Mesothelial cell of epicardium (in vitro differentiated cells): Measurements from ENCODE around the gene DEFB118. TPM values are rescaled to one million over a fixed set of nuclear protein-coding genes. Genes with fewer than 3 reads are reported as not detected.
"Not testable (repeated sequence)": the region's sequence is repeated elsewhere in the genome, so short reads cannot be mapped to it uniquely, and the experiment has no call there.

Experiments
- DNase-seq, 2 experiments: peaks; one replicate each; pipeline ENCODE4 v3.0.0; 2021; ENCODE audit warnings: low spot score in 2 of 2; ENCODE audit not compliant: unreplicated experiment in 2 of 2
- H3K27ac Mint-ChIP-seq: 2 replicates; pipeline ENCODE4 v1.8.0; 2021; ENCODE audit warnings: mixed read lengths
- H3K27me3 Mint-ChIP-seq: 2 replicates; pipeline ENCODE4 v1.8.0; 2021; ENCODE audit warnings: low read depth, mixed read lengths
- H3K36me3 Mint-ChIP-seq: 2 replicates; pipeline ENCODE4 v1.8.0; 2021; ENCODE audit warnings: mixed read lengths
- H3K4me1 Mint-ChIP-seq: 2 replicates; pipeline ENCODE4 v1.8.0; 2021; ENCODE audit warnings: mixed read lengths
- H3K4me3 Mint-ChIP-seq: 2 replicates; pipeline ENCODE4 v1.8.0; 2021; ENCODE audit warnings: mild to moderate bottlenecking, moderate library complexity, mixed read lengths
- H3K9me3 Mint-ChIP-seq: 2 replicates; pipeline ENCODE4 v1.8.0; 2021; ENCODE audit warnings: mixed read lengths
- total RNA-seq: library from RNA; stranded (reverse); gene quantifications from 3 replicates; pipeline ENCODE4 v1.2.1, GENCODE V29; 2021
- TF ChIP-seq, protein P1 (sequence below): fragments of 200-600 bp; sonication (generic); IDR thresholded peaks from one replicate; pipeline ENCODE4 v1.5.0; 2021; ENCODE audit warnings: antibody characterized with exemption; ENCODE audit not compliant: unreplicated experiment

DEFB118 gene, protein sequence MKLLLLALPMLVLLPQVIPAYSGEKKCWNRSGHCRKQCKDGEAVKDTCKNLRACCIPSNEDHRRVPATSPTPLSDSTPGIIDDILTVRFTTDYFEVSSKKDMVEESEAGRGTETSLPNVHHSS
- not detected in 3 replicates for total RNA-seq

DNA sequence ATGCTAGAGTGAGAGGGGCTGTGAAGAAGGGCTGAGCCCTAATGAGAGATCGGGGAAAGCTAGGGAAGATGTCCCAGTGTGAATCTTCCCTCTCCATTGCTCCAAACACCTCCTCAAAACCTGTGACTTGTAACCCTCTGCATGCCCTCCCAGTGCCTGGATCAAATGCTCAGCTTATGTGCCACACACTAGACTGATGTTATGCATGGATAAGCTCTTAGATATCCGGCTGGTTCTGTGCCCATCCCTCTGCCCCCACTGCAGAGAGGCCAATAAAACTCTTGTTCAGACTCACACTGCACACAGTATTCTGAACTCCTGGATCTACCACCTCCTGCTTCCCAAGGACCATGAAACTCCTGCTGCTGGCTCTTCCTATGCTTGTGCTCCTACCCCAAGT is at the start of gene DEFB118:
Gene DEFB118 (plus strand): TSS at position 301 of the 400 bp plus-strand sequence. CDS start 50 bp downstream, at position 351.
- no peak for DNase-seq
- H3K4me1 Mint-ChIP-seq, result no peaks in the 10 kb centered on the region
- H3K36me3 Mint-ChIP-seq, result no peaks in the 10 kb centered on the region
- no peak within 1 kb of the TSS for H3K27ac Mint-ChIP-seq
- H3K4me3 Mint-ChIP-seq, result no peak within 1 kb of the TSS
- TF ChIP-seq, protein P1, sequence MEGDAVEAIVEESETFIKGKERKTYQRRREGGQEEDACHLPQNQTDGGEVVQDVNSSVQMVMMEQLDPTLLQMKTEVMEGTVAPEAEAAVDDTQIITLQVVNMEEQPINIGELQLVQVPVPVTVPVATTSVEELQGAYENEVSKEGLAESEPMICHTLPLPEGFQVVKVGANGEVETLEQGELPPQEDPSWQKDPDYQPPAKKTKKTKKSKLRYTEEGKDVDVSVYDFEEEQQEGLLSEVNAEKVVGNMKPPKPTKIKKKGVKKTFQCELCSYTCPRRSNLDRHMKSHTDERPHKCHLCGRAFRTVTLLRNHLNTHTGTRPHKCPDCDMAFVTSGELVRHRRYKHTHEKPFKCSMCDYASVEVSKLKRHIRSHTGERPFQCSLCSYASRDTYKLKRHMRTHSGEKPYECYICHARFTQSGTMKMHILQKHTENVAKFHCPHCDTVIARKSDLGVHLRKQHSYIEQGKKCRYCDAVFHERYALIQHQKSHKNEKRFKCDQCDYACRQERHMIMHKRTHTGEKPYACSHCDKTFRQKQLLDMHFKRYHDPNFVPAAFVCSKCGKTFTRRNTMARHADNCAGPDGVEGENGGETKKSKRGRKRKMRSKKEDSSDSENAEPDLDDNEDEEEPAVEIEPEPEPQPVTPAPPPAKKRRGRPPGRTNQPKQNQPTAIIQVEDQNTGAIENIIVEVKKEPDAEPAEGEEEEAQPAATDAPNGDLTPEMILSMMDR, result no peak
- no peaks in the 10 kb centered on the region for H3K27me3 Mint-ChIP-seq
- peaks cover 57% of the 10 kb centered on the region for H3K9me3 Mint-ChIP-seq

DNA sequence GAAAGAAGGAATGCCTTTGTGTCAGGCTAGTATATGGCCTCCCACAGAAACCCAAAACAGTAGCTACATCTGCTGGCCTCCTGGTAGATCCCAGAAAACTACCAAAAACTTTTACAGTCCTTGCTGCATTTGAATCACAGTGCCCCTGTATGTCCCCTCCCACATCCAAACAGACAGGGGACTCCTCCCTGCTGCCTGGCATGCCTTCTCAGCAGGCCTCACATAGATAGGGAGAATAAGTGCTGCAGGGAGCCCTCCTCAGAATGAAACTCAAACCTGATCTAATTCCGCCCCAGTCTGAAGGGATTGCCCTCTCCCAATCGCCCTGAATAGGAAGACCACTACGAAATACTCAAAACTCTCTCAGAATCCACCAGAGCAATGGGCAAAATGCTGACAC is 45.9 kb upstream of the DEFB118 start:
- Mint-ChIP-seq H3K27me3 (no peaks in the 10 kb centered on the region), H3K4me1 (no peaks in the 10 kb centered on the region), H3K4me3 (no peak overlapping the region), H3K27ac (no peak overlapping the region), H3K9me3 (peaks cover 69% of the 10 kb centered on the region), H3K36me3 (peaks cover 4% of the 10 kb centered on the region)
- TF ChIP-seq, protein P1, result no peak
- no peak for DNase-seq

GRCh38 chr20:31330893-31331292 is 37.5 kb upstream of the DEFB118 start:
- H3K36me3 Mint-ChIP-seq, result peaks cover 6% of the 10 kb centered on the region
- TF ChIP-seq, protein P1, result no peak
- no peak overlapping the region for H3K4me3 Mint-ChIP-seq
- no peak overlapping the region for H3K27ac Mint-ChIP-seq
- peaks cover 35% of the 10 kb centered on the region for H3K9me3 Mint-ChIP-seq
- no peaks in the 10 kb centered on the region for H3K4me1 Mint-ChIP-seq
- DNase-seq, result no peak
- no peaks in the 10 kb centered on the region for H3K27me3 Mint-ChIP-seq

DNA sequence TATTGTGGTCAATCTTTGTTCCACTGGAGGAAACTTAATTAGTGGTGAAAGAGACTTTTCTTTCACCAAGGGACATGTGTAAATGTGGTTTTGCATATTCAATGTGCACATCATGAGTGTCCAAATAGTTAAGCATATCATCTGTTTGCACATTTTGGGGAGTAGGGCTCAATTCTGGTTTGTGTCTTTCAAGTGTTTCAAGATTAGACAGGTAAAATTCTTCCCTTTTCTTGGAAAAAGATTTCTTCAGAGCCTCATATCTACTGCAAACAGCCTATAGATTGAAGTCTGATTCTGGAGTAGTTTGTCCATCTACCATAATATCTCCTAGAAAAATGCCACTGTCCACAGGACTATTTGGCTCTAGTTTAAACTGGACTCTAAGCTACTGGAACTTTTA is 26.9 kb upstream of the DEFB118 start:
- DNase-seq, result no peak
- H3K4me3 Mint-ChIP-seq, result no peak overlapping the region
- H3K27ac Mint-ChIP-seq, result no peak overlapping the region
- peaks cover 3% of the 10 kb centered on the region for H3K36me3 Mint-ChIP-seq
- H3K27me3 Mint-ChIP-seq, result no peaks in the 10 kb centered on the region
- H3K9me3 Mint-ChIP-seq, result peaks cover 47% of the 10 kb centered on the region
- no peaks in the 10 kb centered on the region for H3K4me1 Mint-ChIP-seq
- TF ChIP-seq, protein P1, result no peak

- H3K9me3 Mint-ChIP-seq, result peaks cover 54% of the 10 kb centered on the region
- no peak overlapping the region for H3K4me3 Mint-ChIP-seq
- no peaks in the 10 kb centered on the region for H3K27me3 Mint-ChIP-seq
- no peaks in the 10 kb centered on the region for H3K4me1 Mint-ChIP-seq
- TF ChIP-seq, protein P1, result no peak
- H3K36me3 Mint-ChIP-seq, result peaks cover 3% of the 10 kb centered on the region
- no peak overlapping the region for H3K27ac Mint-ChIP-seq
- no peak for DNase-seq
Measured at GRCh38 chr20:31355981-31356380, 12.4 kb upstream of the DEFB118 start.

DNA sequence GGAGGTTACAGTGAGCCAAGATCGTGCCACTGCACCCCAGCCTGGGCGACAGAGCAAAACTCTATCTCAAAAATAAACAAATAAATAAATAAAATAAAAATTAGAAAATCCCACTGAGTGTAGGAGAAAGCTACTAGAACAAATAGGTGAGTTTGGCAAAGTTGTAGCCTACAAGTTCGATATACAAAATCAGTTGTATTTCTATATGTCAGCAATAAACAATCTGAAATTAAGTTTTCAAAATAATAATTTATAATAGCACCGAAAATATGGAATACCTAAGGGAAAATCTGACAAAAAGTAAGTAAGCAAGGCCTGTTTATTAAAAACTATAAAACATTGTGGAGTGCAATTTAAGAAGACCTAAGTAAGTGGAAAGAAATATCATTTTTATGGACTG is 5.1 kb upstream of the DEFB118 start:
- Mint-ChIP-seq H3K9me3 (peaks cover 65% of the 10 kb centered on the region), H3K27me3 (no peaks in the 10 kb centered on the region), H3K36me3 (peaks cover 3% of the 10 kb centered on the region), H3K4me1 (no peaks in the 10 kb centered on the region), H3K27ac (no peak overlapping the region), H3K4me3 (no peak overlapping the region)
- DNase-seq, result no peak
- TF ChIP-seq, protein P1, result no peak

DNA sequence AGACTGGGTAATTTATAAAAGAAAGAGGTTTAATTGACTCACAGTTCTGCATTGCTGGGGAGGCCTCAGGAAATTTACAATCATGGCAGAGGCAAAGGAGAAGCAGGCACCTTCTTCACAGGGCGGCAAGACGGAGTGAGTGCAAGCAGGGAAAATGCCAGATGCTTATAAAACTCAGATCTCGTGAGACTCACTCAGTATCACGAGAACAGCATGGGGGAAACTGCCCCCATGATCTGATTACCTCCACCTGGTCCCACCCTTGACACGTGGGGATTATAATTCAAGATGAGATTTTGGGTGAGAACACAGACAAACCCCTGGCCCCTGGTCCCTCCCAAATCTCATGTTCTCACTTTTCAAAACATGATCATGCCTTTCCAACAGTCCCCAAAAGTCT is 4.1 kb upstream of the DEFB118 start:
- not testable (repeated sequence) for H3K4me3 Mint-ChIP-seq, H3K36me3 Mint-ChIP-seq, DNase-seq, H3K27ac Mint-ChIP-seq, H3K4me1 Mint-ChIP-seq, H3K27me3 Mint-ChIP-seq
- peaks cover 61% of the 10 kb centered on the region for H3K9me3 Mint-ChIP-seq
